D341Med (cell line): ENCODE results near the gene RAN.
"Not testable (repeated sequence)": the region's sequence is repeated elsewhere in the genome, so short reads cannot be mapped to it uniquely, and the experiment has no call there.

Experiments used
- DNase-seq: peaks from one replicate; pipeline ENCODE4 v3.0.0; 2012; ENCODE audit warnings: low spot score

The RAN gene

DNA sequence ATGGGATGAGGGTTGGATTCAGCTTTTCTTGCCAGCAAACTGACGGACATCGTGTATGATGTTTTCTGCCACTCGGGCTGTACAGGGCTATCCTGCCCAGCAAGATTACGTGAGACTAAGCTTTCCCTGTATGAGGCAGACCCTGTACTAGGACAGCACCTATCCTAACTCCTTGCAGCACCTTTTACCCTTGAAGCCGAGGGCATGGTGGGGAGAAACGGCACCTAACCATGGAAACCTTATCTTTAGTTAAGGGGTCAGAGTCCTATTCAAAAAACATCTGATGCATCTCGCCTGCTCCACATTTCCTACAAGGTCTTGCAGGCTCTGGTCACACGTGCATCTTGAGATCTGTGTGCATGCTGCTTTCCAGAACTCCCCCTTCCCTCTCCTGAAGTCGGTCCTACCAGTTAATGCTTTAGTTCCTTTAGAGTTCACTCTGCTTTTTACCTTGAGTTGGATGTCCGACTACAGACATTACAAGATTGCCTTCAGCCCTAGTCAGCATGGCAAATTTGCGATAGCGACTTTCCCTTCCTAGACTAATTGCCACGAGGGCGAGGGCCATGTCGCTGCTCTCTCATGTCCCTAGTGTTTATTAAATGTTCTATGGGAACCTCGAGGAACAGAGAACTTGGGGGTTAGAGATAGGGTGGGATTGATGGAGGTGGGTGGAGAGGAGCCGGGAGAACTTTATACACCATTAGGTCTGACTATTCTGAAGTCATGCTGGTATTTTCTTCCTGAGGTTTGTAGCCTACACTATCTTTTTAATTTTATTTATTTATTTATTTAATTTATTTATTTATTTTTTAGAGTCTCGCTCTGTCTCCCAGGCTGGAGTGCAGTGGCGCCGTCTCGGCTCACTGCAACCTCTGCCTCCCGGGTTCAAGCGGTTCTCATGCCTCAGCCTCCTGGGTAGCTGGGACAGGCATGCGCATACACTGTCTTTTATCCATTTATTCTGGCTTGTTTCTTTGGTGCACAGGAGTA, 6.6 kb downstream of the RAN start:
- no peak for DNase-seq

- peak; percentile 41 for DNase-seq
Observed at GRCh38 chr12:130879212-130879686, 7.4 kb downstream of the RAN start.

DNA sequence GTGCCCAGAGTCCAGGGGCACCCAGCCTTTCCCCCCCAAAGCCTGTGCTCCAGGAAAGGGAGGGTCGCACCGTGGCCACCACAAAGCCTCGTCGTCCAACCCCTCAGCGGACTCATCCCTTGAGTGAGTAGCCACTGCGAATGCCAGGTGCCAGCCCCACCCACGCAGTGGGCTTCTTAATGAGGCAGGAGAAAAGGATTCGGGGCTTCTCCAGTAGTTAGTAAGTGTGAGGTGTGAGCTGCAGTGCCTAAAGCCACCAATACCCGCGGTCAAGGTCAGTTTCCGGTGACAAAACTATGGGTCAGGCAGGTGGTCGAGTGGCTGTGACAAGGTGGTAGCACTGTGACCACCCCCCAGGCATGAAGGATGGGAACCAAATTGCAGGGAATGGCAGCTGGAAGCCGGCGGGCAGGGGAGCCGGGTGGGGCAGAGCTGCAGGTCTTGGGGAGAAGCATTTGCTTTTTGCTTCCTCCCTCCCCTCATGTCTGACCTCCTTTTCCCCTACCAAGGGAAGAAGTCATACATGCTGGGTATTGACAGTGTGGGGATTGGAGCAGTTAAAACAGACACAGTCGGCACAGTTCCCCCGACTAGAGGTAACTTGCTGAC, 8.0 kb downstream of the RAN start:
- DNase-seq: peak; percentile 45

- no peak for DNase-seq
Observed at GRCh38 chr12:130880411-130880885, 8.6 kb downstream of the RAN start.

GRCh38 chr12:130881046-130881445, 9.2 kb downstream of the RAN start:
- DNase-seq: no peak

GRCh38 chr12:130881548-130881947, 9.7 kb downstream of the RAN start:
- no peak for DNase-seq

DNA sequence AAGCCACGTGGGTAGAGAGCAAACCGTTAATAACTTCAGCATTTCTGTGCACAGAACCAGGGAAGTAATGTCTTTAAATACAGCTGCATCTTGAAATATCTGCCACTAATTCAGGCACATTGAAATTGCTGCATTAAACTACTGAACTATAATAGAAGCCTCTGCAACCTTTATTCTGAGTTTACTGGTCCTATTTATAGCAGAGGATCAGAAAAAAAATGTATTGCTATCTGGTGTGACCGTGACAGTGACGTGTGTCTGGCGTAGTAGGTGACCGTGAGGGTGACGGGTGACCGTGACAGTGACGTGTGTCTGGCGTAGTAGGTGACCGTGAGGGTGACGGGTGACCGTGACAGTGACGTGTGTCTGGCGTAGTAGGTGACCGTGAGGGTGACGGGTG, 15.3 kb downstream of the RAN start:
- DNase-seq: not testable (repeated sequence)

DNA sequence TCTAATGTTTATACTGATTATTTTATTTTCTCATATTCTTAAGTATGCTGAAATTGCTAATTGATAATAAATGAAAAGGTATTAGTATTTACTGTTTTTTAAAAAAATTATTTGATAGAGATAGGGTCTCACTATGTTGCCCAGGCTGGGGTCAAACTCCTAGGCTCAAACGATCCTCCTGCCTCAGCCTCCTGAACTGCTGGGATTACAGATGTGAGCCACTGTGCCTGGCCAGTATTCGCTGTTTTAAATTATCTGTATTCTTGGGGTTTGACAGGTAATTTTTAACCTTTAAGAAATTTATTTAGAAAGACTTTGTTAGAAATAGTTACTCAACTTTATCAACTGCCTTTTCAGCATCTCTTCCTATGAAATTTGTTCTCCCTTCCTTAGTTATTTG, 32.2 kb downstream of the RAN start:
- DNase-seq: no peak

- DNase-seq: not testable (repeated sequence)
Observed at GRCh38 chr12:130904936-130905455, 33.1 kb downstream of the RAN start.

DNA sequence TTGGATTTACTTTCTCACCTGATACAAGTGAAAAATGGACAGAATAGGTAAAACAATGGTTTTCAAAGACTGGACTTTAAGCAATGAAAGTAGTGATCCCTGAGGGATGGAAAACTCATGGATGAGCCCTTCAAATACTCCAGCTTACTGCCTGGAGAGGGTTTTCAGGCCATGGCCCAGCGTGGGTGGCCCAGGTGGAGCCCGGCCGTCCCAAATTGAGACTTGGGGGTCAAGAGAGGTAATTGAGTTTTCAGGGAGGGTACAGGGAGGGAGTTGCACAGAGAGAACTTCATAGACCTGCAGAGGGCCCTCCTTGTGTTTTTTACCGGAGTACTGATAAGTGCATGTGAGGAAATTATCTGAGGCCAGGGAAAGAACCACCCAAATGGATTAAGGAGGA, 37.2 kb downstream of the RAN start:
- DNase-seq: no peak

- DNase-seq: no peak
Observed at GRCh38 chr12:130911193-130911592, 39.3 kb downstream of the RAN start.

DNA sequence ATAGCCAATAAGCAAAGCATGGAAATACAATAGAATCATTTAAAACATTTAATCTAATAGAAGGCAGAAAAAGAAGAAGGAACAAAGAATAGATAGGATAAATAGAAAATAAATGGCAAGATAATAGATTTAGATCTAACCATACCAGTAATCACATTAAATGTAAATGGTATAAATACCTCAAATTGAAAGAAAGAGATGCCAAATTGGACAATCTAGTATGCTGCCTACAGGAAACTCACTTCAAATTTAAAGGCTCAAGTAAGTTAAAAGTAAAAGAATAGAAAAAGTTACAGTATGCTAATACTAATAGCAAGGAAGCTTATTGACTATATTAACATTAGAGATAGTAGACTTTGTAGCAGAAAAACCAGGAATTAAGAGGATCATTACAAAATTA, 40.1 kb downstream of the RAN start:
- DNase-seq: no peak

DNA sequence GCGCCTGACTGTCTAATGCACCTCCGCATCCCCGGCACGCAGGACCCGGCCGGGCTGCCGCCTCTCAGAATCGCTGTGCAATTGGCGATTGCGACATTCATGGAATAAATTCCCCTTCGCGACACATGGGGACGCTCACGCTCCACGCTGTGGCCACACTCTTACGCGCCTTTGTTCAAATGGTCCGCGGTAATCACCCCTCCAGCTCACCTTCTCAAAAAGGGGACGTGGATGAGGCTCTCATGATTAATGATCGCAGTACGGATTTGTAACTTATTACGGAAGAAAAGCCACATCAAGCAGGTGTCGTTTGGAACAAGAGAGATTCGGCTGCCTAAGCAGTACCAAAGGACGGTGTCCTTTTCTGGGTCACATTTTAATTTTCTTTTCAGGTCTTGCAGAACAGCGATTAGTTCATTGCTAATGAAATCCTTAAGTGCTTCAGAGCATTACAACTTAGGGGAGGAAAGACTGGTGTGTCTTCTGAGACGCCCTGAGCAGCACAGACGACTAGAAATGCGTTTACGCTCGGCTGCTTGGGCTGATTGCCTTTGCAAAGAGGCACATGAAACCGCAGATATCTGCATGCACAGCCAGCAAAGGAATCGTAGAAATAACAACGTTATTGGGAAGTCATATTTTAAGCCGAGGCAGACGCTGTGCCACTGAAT, 44.5 kb downstream of the RAN start:
- peak; percentile 84 for DNase-seq

- DNase-seq: no peak
Observed at GRCh38 chr12:130917607-130918006, 45.7 kb downstream of the RAN start.

DNA sequence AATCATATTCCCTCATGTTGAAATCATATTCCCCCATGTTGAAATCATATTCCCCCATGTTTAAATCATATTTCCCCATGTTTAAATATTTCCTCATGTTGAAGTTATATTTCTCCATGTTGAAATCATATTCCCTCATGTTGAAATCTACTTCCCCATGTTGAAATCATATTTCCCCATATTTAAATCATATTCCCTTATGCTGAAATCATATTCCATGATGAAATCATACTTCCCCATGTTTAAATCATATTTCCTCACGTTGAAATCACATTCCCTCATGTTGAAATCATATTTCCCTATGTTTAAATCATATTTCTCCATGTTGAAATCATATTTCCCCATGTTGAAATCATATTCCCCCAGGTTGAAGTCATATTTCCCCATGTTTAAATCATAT, 47.2 kb downstream of the RAN start:
- no peak for DNase-seq

- DNase-seq: no peak
Observed at GRCh38 chr12:130920119-130920703, 48.3 kb downstream of the RAN start.

GRCh38 chr12:130920723-130921381, 49.0 kb downstream of the RAN start:
- no peak for DNase-seq

DNA sequence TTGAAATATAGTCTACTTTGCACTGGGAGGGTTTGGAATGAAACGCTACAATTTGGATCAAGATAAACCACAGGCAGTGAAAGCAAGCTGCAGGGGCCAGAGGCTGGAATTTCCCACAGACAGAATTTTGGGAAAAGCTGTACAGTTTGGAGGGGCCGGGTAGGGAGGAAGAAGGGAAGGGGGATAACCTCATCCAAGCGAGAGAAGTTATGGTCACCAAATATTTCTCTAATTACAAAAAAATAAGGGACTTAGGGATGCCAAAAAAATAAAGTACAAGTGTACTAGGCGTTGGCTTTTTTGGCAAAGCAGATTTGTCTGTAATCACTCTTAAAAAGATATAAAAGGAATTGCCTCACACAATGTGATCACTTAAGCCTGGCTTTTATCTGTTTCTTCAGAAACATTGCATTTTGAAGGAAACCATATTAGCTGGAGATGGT, 50.7 kb downstream of the RAN start:
- DNase-seq: no peak

DNA sequence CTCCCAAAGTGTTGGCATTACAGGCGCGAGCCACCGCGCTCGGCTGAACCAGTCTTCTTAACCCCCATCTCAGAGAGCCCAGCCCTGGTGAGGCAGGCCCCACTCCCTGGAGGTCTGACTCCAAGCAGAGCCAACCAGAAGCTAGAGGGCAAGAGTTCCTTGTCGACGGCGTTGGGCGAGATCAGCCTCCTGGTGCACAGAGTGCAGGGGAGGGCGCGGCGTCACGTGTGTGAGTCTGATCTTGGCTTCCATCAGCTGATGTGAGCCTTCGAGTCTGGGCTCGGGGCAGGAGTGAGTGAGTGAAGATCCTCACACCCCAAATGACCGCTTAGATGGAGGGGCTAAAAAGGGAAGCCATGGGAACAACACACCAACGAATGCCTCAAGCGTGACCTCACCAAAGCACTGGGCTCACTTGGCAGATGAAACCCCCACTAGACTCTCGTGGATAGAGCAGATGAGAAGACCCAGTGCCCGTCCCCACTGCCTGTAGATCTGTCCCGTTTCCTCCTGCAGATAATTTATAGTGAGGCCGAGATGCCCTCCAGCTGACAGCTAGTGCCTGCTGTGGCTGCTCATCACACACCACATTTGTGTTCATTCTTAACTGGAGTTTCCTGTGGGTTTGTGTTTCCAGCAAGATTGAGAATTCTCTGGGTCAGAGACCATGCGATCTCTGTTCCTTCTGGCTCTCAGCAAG, 53.2 kb downstream of the RAN start:
- DNase-seq: no peak

DNA sequence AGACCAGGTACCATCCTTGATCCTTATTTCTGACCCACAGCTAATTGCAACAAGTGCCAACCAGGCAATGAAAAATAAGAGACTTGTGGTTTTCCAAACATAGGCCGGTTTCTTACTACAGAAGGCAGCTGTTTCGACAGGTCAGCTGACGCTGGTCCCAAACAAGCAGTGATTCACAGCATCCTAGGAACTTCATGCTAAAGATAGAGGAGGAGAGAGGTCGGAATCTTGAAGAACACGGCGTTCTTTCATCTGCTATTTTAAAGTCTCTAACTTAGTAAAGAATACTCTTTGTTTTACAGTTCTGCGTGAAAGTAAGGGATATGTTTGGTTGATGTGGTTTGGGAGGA, 53.8 kb downstream of the RAN start:
- DNase-seq: no peak
